A549 (cell line): ENCODE measurements around the gene SS18L1. TPM values are rescaled to one million over a fixed set of nuclear protein-coding genes. Genes with fewer than 3 reads are reported as not detected.

Source experiments
- ATAC-seq, 2 experiments: fragments of 200-7000 bp in 1 of 2; fragments of >200 bp in 1 of 2; cut with Nextera tagmentation in 1 of 2; cut with Tn5 transposase in 1 of 2; 3 replicates each; pipeline versions ENCODE4 v1.8.0 to v1.9.1; 2018 to 2020; ENCODE audit warnings: mild to moderate bottlenecking in 1 of 2, moderate library complexity in 1 of 2
- CTCF ChIA-PET: fragments of 300-600 bp; sonication (Branson Sonifier 250); formaldehyde crosslinking; extraction: SDS; loops from one replicate; lab custom pipeline; 2021; ENCODE audit warnings: antibody characterized with exemption, inconsistent platforms; lab: Yijun Ruan, JAX
- POLR2A ChIA-PET: fragments of 350-600 bp; formaldehyde crosslinking; extraction: SDS; loops from one replicate; lab custom pipeline; 2021; ENCODE audit warnings: antibody characterized with exemption, inconsistent platforms; lab: Yijun Ruan, JAX
- DNase-seq, 2 experiments: peaks; one replicate each; pipeline versions ENCODE4 v3.0.0 to v3.0.0-alpha.2; 2011 to 2016; ENCODE audit warnings: low read depth in 1 of 2, low spot score in 1 of 2
- FAIRE-seq: peaks from 2 replicates; lab custom pipeline; 2011; peaks lifted over from hg19 to GRCh38; lab: Jason Lieb, UNC
- H3K27ac ChIP-seq, 2 experiments: fragments of >200 bp; sonication (Bioruptor Twin); formaldehyde crosslinking; 3 replicates each; pipeline ENCODE4 v1.5.1; 2016 to 2017
- H3K4me1 ChIP-seq: fragments of >200 bp; sonication (Bioruptor Twin); formaldehyde crosslinking; 3 replicates; pipeline ENCODE4 v1.6.1; 2016
- H3K4me2 ChIP-seq: fragments of >200 bp; sonication (Bioruptor Twin); formaldehyde crosslinking; 3 replicates; pipeline ENCODE4 v1.6.1; 2016
- H3K4me3 ChIP-seq: fragments of >200 bp; sonication (Bioruptor Twin); formaldehyde crosslinking; 3 replicates; pipeline ENCODE4 v1.5.1; 2016
- H3K9me3 ChIP-seq: fragments of >200 bp; sonication (Bioruptor Twin); formaldehyde crosslinking; 3 replicates; pipeline ENCODE4 v1.6.1; 2016
- CEBPB ChIP-seq, 2 experiments: fragments of >200 bp in 1 of 2; sonication (Bioruptor Twin) in 1 of 2; formaldehyde crosslinking in 1 of 2; IDR thresholded peaks; 2 replicates each; pipeline ENCODE4 v1.6.1; 2012 to 2016
- CHD2 ChIP-seq: fragments of 150-350 bp; IDR thresholded peaks from 2 replicates; pipeline ENCODE4 v1.6.1; 2014; ENCODE audit warnings: low read length; ENCODE audit not compliant: partially characterized antibody
- CTCF ChIP-seq: fragments of >200 bp; sonication (Bioruptor Twin); formaldehyde crosslinking; IDR thresholded peaks from 3 replicates; pipeline ENCODE4 v1.5.1; 2016
- E2F6 ChIP-seq: IDR thresholded peaks from 2 replicates; pipeline ENCODE4 v1.6.1; 2012; ENCODE audit warnings: low read depth, borderline replicate concordance
- EHF ChIP-seq: fragments of 250-450 bp; sonication (Bioruptor Pico); IDR thresholded peaks from 2 replicates; pipeline ENCODE4 v1.5.0; 2020; ENCODE audit warnings: mild to moderate bottlenecking
- ELK1 ChIP-seq: fragments of 150-350 bp; IDR thresholded peaks from 2 replicates; pipeline ENCODE4 v1.6.1; 2014; ENCODE audit warnings: low read depth, mild to moderate bottlenecking, low read length
- ESRRA ChIP-seq: fragments of 150-350 bp; IDR thresholded peaks from 2 replicates; pipeline ENCODE4 v1.6.1; 2014; ENCODE audit warnings: mild to moderate bottlenecking, low read length, borderline replicate concordance
- FOSL2 ChIP-seq, 2 experiments: fragments of 450-650 bp in 1 of 2; fragments of >200 bp in 1 of 2; sonication (Bioruptor Twin) in 1 of 2; formaldehyde crosslinking; IDR thresholded peaks; 2 replicates each; pipeline versions ENCODE4 v1.5.0 to v1.6.1; 2016 to 2020; ENCODE audit warnings: mild to moderate bottlenecking in 1 of 2, moderate library complexity in 1 of 2
- FOXS1 ChIP-seq: fragments of 250-450 bp; sonication (Bioruptor Pico); IDR thresholded peaks from 2 replicates; pipeline ENCODE4 v1.5.0; 2020; ENCODE audit warnings: mild to moderate bottlenecking, moderate library complexity
- GATA3 ChIP-seq: IDR thresholded peaks from 2 replicates; pipeline ENCODE4 v1.6.1; 2012; ENCODE audit warnings: borderline replicate concordance
- HDAC2 ChIP-seq: fragments of 200-600 bp; sonication (generic); IDR thresholded peaks from 2 replicates; pipeline ENCODE4 v1.6.1; 2016
- HOXA7 ChIP-seq: fragments of 250-450 bp; sonication (Bioruptor Pico); IDR thresholded peaks from 2 replicates; pipeline ENCODE4 v1.5.0; 2020; ENCODE audit warnings: mild to moderate bottlenecking, moderate library complexity
- HOXB13 ChIP-seq: fragments of 250-450 bp; sonication (Bioruptor Pico); IDR thresholded peaks from 2 replicates; pipeline ENCODE4 v1.5.0; 2020; ENCODE audit warnings: low read depth, mild to moderate bottlenecking, moderate library complexity
- MAFK ChIP-seq: fragments of 450-650 bp; IDR thresholded peaks from 2 replicates; pipeline ENCODE4 v1.6.1; 2014; ENCODE audit not compliant: partially characterized antibody
- MAX ChIP-seq: IDR thresholded peaks from 2 replicates; pipeline ENCODE4 v1.6.1; 2012
- MYC ChIP-seq: IDR thresholded peaks from 2 replicates; pipeline ENCODE4 v1.6.1; 2012; ENCODE audit warnings: mild to moderate bottlenecking, inconsistent platforms, low read length, improper control_type of control experiment, borderline replicate concordance
- NR3C1 ChIP-seq: fragments of >200 bp; sonication (Bioruptor Twin); formaldehyde crosslinking; IDR thresholded peaks from 3 replicates; pipeline ENCODE4 v1.6.1; 2017
- RAD21 ChIP-seq, 2 experiments: fragments of >200 bp in 1 of 2; sonication (Bioruptor Twin) in 1 of 2; formaldehyde crosslinking in 1 of 2; IDR thresholded peaks in 1 of 2; conservative IDR thresholded peaks in 1 of 2; 2 replicates in 1 of 2; 3 replicates in 1 of 2; pipeline ENCODE4 v1.6.1; 2012 to 2018; ENCODE audit warnings: inconsistent platforms in 1 of 2
- RFX5 ChIP-seq: fragments of 450-650 bp; IDR thresholded peaks from 2 replicates; pipeline ENCODE4 v1.7.1; 2014; ENCODE audit warnings: antibody characterized with exemption, mild to moderate bottlenecking, moderate library complexity
- SMC3 ChIP-seq: fragments of >200 bp; sonication (Bioruptor Twin); formaldehyde crosslinking; IDR thresholded peaks from 3 replicates; pipeline ENCODE4 v1.6.1; 2018; ENCODE audit warnings: inconsistent platforms
- SREBF2 ChIP-seq: fragments of 450-650 bp; IDR thresholded peaks from 2 replicates; pipeline ENCODE4 v1.6.1; 2014; ENCODE audit warnings: mild to moderate bottlenecking, moderate library complexity
- ZC3H11A ChIP-seq: fragments of 450-650 bp; IDR thresholded peaks from 2 replicates; pipeline ENCODE4 v1.6.1; 2014; ENCODE audit warnings: antibody characterized with exemption, mild to moderate bottlenecking
- WGBS: methylation state at CpG from one replicate; pipeline ENCODE4 v1.1.6; 2017; ENCODE audit errors: missing lambda C conversion rate; 5-methylcytosine and 5-hydroxymethylcytosine counted together
- polyA plus RNA-seq, 4 experiments: library from polyadenylated mRNA; depleted of rRNA in 3 of 4; stranded (reverse); fragments of >200 nt; fragmentation: RNase III in 1 of 4; extraction: RNeasy Plus Mini Kit Qiagen cat#74134 plus additional on column Dnase treatment in 1 of 4; gene quantifications; 2 replicates in 3 of 4; 3 replicates in 1 of 4; pipeline ENCODE4 v1.2.3, GENCODE V29; 2011 to 2017

The SS18L1 gene
- polyA plus RNA-seq, 2 of the 4 experiments (the other 2 are of a cell fraction) = 7.4 to 13.1 TPM

GRCh38 chr20:62156592-62157386 lies 13.2 kb downstream of the SS18L1 start:
- Histone ChIP-seq H3K9me3 (peaks cover 6% of the 10 kb centered on the region; the same call in 2 of the 3 replicates), H3K4me3 (no peak overlapping the region), H3K27ac (peak overlapping the region in 1 of 2 experiments; percentile 47; a peak in 1 of 6 replicates), H3K4me2 (no peak overlapping the region), H3K4me1 (peaks cover 18% of the 10 kb centered on the region)
- peak; percentile 63 for TF ChIP-seq CTCF
- TF ChIP-seq RFX5 = no peak
- TF ChIP-seq HOXB13 = no peak
- peak; percentile 62 for TF ChIP-seq SMC3
- no peak for TF ChIP-seq CHD2
- peak; percentile 52 to 53 for TF ChIP-seq RAD21 (conservative IDR thresholded peaks at IDR 0.05 in 1 of 2, IDR thresholded peaks at IDR 0.05 in 1 of 2)
- peak; percentile 59 to 78 for DNase-seq
- no peak for FAIRE-seq
- POLR2A ChIA-PET = interaction anchor here (0.6 kb wide), 1 partner anchor 146 kb away, joined by 3 read pairs; no protein-coding TSS in a partner anchor
- CTCF ChIA-PET = interaction anchor here (0.6 to 1.5 kb wide), 15 partner anchors 8 to 154 kb away, joined by 3 to 11 read pairs (median 4); no protein-coding TSS in a partner anchor
- ATAC-seq = peak; percentile 87 to 96
- 63% methylated on average over 22 of the region's 24 CpGs for WGBS

- no peak for DNase-seq
- H3K27ac ChIP-seq = no peak overlapping the region
- ChIA-PET POLR2A (no interaction called here), CTCF (interaction anchor here (1.2 to 1.5 kb wide), 2 partner anchors 33 to 146 kb away, joined by 5 to 11 read pairs; no protein-coding TSS in a partner anchor)
- no peak for ATAC-seq
- H3K4me2 ChIP-seq = no peak overlapping the region
- no peak for FAIRE-seq
- H3K9me3 ChIP-seq = peaks cover 6% of the 10 kb centered on the region; the same call in 2 of the 3 replicates
- 85% methylated on average over 21 of the region's 25 CpGs for WGBS
- no peak overlapping the region for H3K4me3 ChIP-seq
- TF ChIP-seq RAD21 (conservative IDR thresholded peaks at IDR 0.05 in 1 of 2, IDR thresholded peaks at IDR 0.05 in 1 of 2) (no peak), MAFK (no peak), FOXS1 (no peak), HDAC2 (no peak), EHF (CRISPR knock-in tag) (no peak), MAX (no peak), ELK1 (no peak), HOXA7 (CRISPR knock-in tag) (no peak), E2F6 (no peak), ZC3H11A (no peak), GATA3 (no peak), FOSL2 (IDR thresholded peaks at IDR 0.05) (no peak), FOSL2 (CRISPR knock-in tag; IDR thresholded peaks at IDR 0.05) (no peak), NR3C1 (no peak), ESRRA (no peak), CEBPB (IDR thresholded peaks at IDR 0.05) (no peak), SREBF2 (no peak), MYC (no peak)
- peaks cover 18% of the 10 kb centered on the region for H3K4me1 ChIP-seq
Measured at GRCh38 chr20:62157387-62158087, 14.0 kb downstream of the SS18L1 start.
